K562 (cell line): Measurements from ENCODE around the gene PROK1. TPM values are rescaled to one million over a fixed set of nuclear protein-coding genes. Genes with fewer than 3 reads are reported as not detected.

Experiments
- ATAC-seq: fragments of 200-7000 bp; cut with Tn5 transposase; 3 replicates; pipeline ENCODE4 v1.9.1; 2020; ENCODE audit warnings: moderate library complexity
- BruUV-seq: library from RNA; stranded (reverse); fragments of 400-500 nt; replicated peaks from 2 replicates; lab custom pipeline; 2021; lab: Mats Ljungman, UMichigan
- CTCF ChIA-PET: fragments of 300-600 bp; formaldehyde crosslinking; extraction: SDS; loops from one replicate; lab custom pipeline; 2021; ENCODE audit warnings: low intra/inter-chr PET ratio; lab: Yijun Ruan, JAX
- POLR2A ChIA-PET: fragments of 300-600, 350-650 bp; sonication (Branson Sonifier 250); formaldehyde crosslinking; extraction: SDS; loops from one replicate; lab custom pipeline; 2021; ENCODE audit warnings: antibody characterized with exemption, inconsistent platforms; lab: Yijun Ruan, JAX
- DNase-seq, 4 experiments: peaks; one replicate each; pipeline versions ENCODE4 v3.0.0 to v3.0.0-alpha.2; 2011 to 2018; ENCODE audit warnings: low spot score in 3 of 4, mixed read lengths in 3 of 4; ENCODE audit errors: extremely low read depth in 1 of 4
- FAIRE-seq: peaks from 2 replicates; lab custom pipeline; 2011; peaks lifted over from hg19 to GRCh38; lab: Jason Lieb, UNC
- H2AFZ ChIP-seq: 2 replicates; pipeline ENCODE4 v1.6.0; 2011; ENCODE audit warnings: low read depth, low read length, control low read depth, inconsistent platforms
- H3K27ac ChIP-seq: fragments of 200-600 bp; 3 replicates; pipeline ENCODE4 v1.8.0; 2011; ENCODE audit warnings: low read depth, mild to moderate bottlenecking, control low read depth, inconsistent platforms, low read length, moderate library complexity, mixed read lengths; ENCODE audit errors: extremely low read depth
- H3K27me3 ChIP-seq, 2 experiments: fragments of 300-600 bp in 1 of 2; 2 replicates in 1 of 2; 3 replicates in 1 of 2; pipeline versions ENCODE4 v1.6.0 to v1.8.0; 2011; ENCODE audit warnings: inconsistent platforms in 2 of 2, low read length in 2 of 2, mild to moderate bottlenecking in 1 of 2, mixed read lengths in 1 of 2, moderate library complexity in 1 of 2; ENCODE audit not compliant: control insufficient read depth in 2 of 2, insufficient read depth in 2 of 2
- H3K36me3 ChIP-seq: fragments of 300-600 bp; 3 replicates; pipeline ENCODE4 v1.8.0; 2011; ENCODE audit warnings: mild to moderate bottlenecking, low read length, inconsistent platforms; ENCODE audit not compliant: control insufficient read depth, insufficient read depth
- H3K4me1 ChIP-seq, 2 experiments: fragments of 200-600 bp in 1 of 2; replicated peaks in 1 of 2; 2 replicates in 1 of 2; 3 replicates in 1 of 2; pipeline versions ENCODE4 v1.5.1 to v1.8.0; 2011; ENCODE audit warnings: inconsistent platforms in 2 of 2, low read length in 2 of 2, mild to moderate bottlenecking in 1 of 2, mixed read lengths in 1 of 2, moderate library complexity in 1 of 2; ENCODE audit not compliant: control insufficient read depth in 2 of 2, insufficient read depth in 2 of 2
- H3K4me2 ChIP-seq: 2 replicates; pipeline ENCODE4 v1.6.1; 2011; ENCODE audit warnings: low read length, control low read depth, inconsistent platforms, mixed read lengths; ENCODE audit not compliant: insufficient read depth
- H3K4me3 ChIP-seq: fragments of 200-600 bp; sonication (generic), shearing (Covaris generic); 2 replicates; pipeline ENCODE4 v1.5.1; 2016; ENCODE audit warnings: control low read depth, inconsistent platforms
- H3K79me2 ChIP-seq: fragments of 200-600 bp; 3 replicates; pipeline ENCODE4 v1.8.0; 2011; ENCODE audit warnings: low read length, inconsistent platforms; ENCODE audit not compliant: control insufficient read depth, insufficient read depth
- H3K9ac ChIP-seq, 2 experiments: 2 replicates each; pipeline versions ENCODE4 v1.6.0 to v1.6.1; 2011; ENCODE audit warnings: low read depth in 2 of 2, low read length in 2 of 2, control low read depth in 1 of 2, inconsistent platforms in 1 of 2, mild to moderate bottlenecking in 1 of 2, mixed read lengths in 1 of 2; ENCODE audit not compliant: insufficient read depth in 1 of 2
- H3K9me1 ChIP-seq: one replicate; pipeline ENCODE4 v1.6.0; 2011; ENCODE audit warnings: inconsistent platforms, mild to moderate bottlenecking, low read length, moderate library complexity; ENCODE audit not compliant: control insufficient read depth, insufficient read depth
- H3K9me3 ChIP-seq: replicated peaks from 2 replicates; pipeline ENCODE4 v1.5.1; 2011; ENCODE audit warnings: low read depth, low read length, inconsistent platforms; ENCODE audit not compliant: control insufficient read depth, insufficient read depth
- H4K20me1 ChIP-seq: replicated peaks from 2 replicates; pipeline ENCODE4 v1.6.1; 2011; ENCODE audit warnings: low read length, inconsistent platforms, mixed read lengths; ENCODE audit not compliant: control insufficient read depth, insufficient read depth
- COPS2 ChIP-seq: fragments of 450-650 bp; conservative IDR thresholded peaks from 2 replicates; pipeline ENCODE4 v1.6.1; 2016; ENCODE audit warnings: mild to moderate bottlenecking, moderate library complexity
- E2F5 ChIP-seq: sonication (generic); formaldehyde crosslinking; IDR thresholded peaks from 2 replicates; pipeline ENCODE4 v1.8.0; 2022; ENCODE audit warnings: mild to moderate bottlenecking, missing genetic modification reagents
- EZH2 ChIP-seq: IDR thresholded peaks from 2 replicates; pipeline ENCODE4 v1.6.1; 2012; ENCODE audit warnings: low read depth, mild to moderate bottlenecking, inconsistent platforms, low read length, borderline replicate concordance
- HMGN3 ChIP-seq: IDR thresholded peaks from 2 replicates; pipeline ENCODE4 v1.6.1; 2011; ENCODE audit warnings: borderline replicate concordance, low read depth, mild to moderate bottlenecking, mixed read lengths, low read length; ENCODE audit not compliant: insufficient read length; ENCODE audit errors: extremely low read depth
- SIN3B ChIP-seq: fragments of 450-650 bp; IDR thresholded peaks from 2 replicates; pipeline ENCODE4 v1.6.1; 2017; ENCODE audit warnings: low read depth, mild to moderate bottlenecking, moderate library complexity
- ZBTB43 ChIP-seq: sonication (generic); formaldehyde crosslinking; IDR thresholded peaks from 2 replicates; pipeline ENCODE4 v1.8.0; 2023; ENCODE audit warnings: mild to moderate bottlenecking, missing genetic modification reagents
- ZC3H4 ChIP-seq: sonication (generic); formaldehyde crosslinking; IDR thresholded peaks from 2 replicates; pipeline ENCODE4 v1.9.0; 2021; ENCODE audit warnings: missing genetic modification reagents, borderline replicate concordance
- ZNF146 ChIP-seq: IDR thresholded peaks from one replicate; pipeline ENCODE4 v1.6.1; 2018; ENCODE audit warnings: missing compliant biosample characterization; ENCODE audit not compliant: unreplicated experiment
- ZNF449 ChIP-seq: fragments of 250-450 bp; sonication (Bioruptor Pico); IDR thresholded peaks from 2 replicates; pipeline ENCODE4 v1.8.0; 2022; ENCODE audit warnings: moderate library complexity, mild to moderate bottlenecking, inconsistent platforms
- WGBS: fragments of 100-300 bp; shearing (Covaris generic); methylation state at CpG from one replicate; pipeline ENCODE4 v1.1.6; 2016; ENCODE audit warnings: low coverage, mixed read lengths; ENCODE audit not compliant: insufficient coverage; ENCODE audit errors: missing lambda C conversion rate; 5-methylcytosine and 5-hydroxymethylcytosine counted together
- in situ Hi-C: fragments of 300-500 bp; cut with MboI; formaldehyde crosslinking; loops from 4 replicates; pipeline ENCODE4 v1.15.0; 2018; ENCODE audit warnings: inconsistent platforms, mixed read lengths
- intact Hi-C: fragments of 100-400 bp; cut with micrococcal nuclease; formaldehyde crosslinking; loops from 2 replicates; pipeline ENCODE4 v1.14.2; 2022
- polyA plus RNA-seq, 8 experiments: library from polyadenylated mRNA; depleted of rRNA in 4 of 8; stranded (reverse) in 5 of 8; unstranded in 3 of 8; fragments of >200 nt; fragmentation: Nextera tagmentation in 2 of 8; fragmentation: Illumina TruSeq in 1 of 8; extraction: Ambion mirVana in 2 of 8; extraction: Trizol in 1 of 8; gene quantifications; 2 replicates each; pipeline versions ENCODE4 v1.2.1 to v1.2.3, GENCODE V29; 2011 to 2014; ENCODE audit warnings: inconsistent platforms in 1 of 8, missing spikeins in 1 of 8
- total RNA-seq, 7 experiments: library from RNA; depleted of rRNA in 6 of 7; stranded (reverse); fragments of >200 nt in 6 of 7; fragmentation: Illumina TruSeq in 2 of 7; extraction: Trizol in 2 of 7; gene quantifications; 2 replicates each; pipeline versions ENCODE4 v1.2.1 to v1.2.3, GENCODE V29; 2011 to 2021; ENCODE audit warnings: low replicate concordance in 1 of 7
- TF ChIP-seq, protein P1 (sequence below): fragments of 450-650 bp; formaldehyde crosslinking; IDR thresholded peaks from 2 replicates; pipeline ENCODE4 v1.4.0; 2020; ENCODE audit warnings: mild to moderate bottlenecking, moderate library complexity

PROK1 gene
- total and polyA plus RNA-seq, 9 of the 15 experiments (the other 6 are each of a cell fraction or from before 2014, with no cell fraction given) = 0.15 TPM; not detected in 8

DNA sequence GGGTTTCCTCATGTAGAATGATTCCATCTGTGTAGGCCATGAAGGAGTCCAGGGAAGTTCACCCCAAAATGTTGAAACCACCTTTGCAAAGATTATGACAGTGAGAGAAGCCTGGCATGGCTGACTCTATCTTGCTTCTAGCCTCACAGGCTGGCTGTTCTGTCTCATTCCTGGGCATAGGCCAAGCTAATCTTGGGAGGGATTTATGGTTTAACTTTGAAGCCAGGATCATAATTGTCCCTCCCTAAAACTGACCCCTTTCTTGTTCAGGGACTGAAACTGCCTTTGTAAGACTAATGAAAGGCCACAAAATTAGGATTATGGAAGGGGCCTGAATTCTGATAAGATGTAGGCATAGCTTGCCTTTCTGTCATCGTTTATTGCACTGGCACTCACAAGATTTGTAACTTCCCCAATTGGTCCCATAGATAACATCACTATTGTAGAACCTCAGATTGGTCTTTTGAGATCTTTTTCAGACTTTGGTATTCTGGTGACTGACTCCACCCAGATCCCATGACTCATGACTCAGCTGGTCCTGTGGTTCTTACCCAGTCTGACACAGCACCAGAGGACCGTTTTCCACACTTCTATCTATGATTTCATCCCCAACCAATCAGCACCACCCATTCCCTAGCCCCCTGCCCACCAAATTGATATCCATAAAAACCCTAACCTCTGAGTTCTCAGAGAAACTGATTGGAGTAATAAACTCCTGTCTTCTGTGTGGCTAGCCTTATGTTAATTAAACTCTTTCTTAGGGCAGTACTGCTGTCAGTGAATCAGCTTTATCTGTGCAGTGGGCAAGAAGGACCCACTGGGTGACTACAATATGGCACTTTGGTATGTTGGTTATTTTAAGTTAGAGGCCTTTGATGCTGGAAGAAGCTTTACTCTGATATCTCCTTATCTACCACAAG, 29.8 kb upstream of the PROK1 start (continued):
- 0 out of 2 replicates have a peak, but pooled peaks have one; percentile 53 for TF ChIP-seq ZNF449 (CRISPR knock-in tag)
- no peak for TF ChIP-seq COPS2
- no peak for TF ChIP-seq ZC3H4
- no peak for TF ChIP-seq HMGN3
- TF ChIP-seq, all 486 proteins: peak for 69

DNA sequence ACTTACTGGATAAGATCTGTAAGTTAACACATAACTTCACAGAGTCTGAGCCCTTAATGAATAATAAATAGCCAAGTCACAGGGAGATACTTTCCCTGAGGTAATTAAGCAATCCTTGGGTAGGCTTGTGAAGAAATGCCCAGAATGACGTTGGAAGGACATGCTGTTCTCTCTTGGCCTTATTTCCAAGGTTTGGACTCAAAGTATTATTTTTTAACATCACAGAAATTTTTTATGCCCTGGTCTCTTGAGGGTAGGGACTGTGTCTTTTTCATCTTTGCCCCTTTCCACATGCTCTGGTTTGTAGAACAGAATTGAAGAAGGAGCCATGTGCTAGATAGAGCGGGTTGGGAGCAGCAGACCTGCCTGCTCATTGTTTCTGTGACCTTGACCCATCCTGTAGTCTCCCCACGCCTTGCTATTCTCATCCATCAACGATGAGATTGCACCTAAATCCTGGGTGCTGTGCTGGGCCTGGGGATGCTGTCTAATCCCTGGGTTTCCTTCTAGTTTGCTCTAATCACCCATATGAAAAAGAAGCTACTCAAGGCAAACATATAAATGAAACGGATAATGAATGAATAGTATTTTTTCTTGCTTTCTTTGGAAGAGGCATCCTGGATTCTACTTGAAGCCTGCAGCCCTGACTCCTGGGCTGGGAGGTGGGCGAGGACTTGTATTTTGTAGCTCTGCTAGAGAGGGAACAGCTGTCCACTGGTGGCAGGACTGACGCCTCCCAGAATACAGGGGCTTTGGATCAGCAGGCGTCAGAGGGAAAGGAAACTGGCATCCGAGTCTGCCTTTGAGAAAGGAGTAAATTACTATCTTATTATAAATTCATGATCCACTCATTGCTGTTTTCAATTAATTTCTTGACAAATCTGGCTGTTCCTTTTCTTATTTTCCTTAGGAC, 26.0 kb upstream of the PROK1 start:
- intact Hi-C loops (no loop called here), in situ Hi-C loops (no loop called here)
- H3K36me3 ChIP-seq = no peaks in the 10 kb centered on the region
- H3K27ac ChIP-seq = no peak overlapping the region
- no peak overlapping the region for H3K4me2 ChIP-seq
- H3K79me2 ChIP-seq = no peaks in the 10 kb centered on the region
- DNase-seq = no peak
- CTCF ChIA-PET = interaction anchor here (0.6 kb wide), 1 partner anchor 8 kb away, joined by 3 read pairs; no protein-coding TSS in a partner anchor
- 2% methylated on average over 9 of the region's 9 CpGs for WGBS
- ATAC-seq = no peak
- H3K27me3 ChIP-seq = peaks cover 11 to 33% of the 10 kb centered on the region in 2 experiments
- no peak for FAIRE-seq
- no peak overlapping the region for H3K9ac ChIP-seq
- H4K20me1 ChIP-seq = no peaks in the 10 kb centered on the region
- H3K9me1 ChIP-seq = no peaks in the 10 kb centered on the region
- peaks cover 0 to 7% of the 10 kb centered on the region in 2 experiments; a peak in 4 of 5 replicates for H3K4me1 ChIP-seq
- H3K4me3 ChIP-seq = no peak overlapping the region
- H3K9me3 ChIP-seq = no peaks in the 10 kb centered on the region; the same call in 1 of the 2 replicates
- POLR2A ChIA-PET = interaction anchor here (0.8 to 1.5 kb wide), 4 partner anchors 12 to 85 kb away, joined by 3 to 5 read pairs (median 4); no protein-coding TSS in a partner anchor
- no TSS peak for BruUV-seq
- TF ChIP-seq, protein P1, sequence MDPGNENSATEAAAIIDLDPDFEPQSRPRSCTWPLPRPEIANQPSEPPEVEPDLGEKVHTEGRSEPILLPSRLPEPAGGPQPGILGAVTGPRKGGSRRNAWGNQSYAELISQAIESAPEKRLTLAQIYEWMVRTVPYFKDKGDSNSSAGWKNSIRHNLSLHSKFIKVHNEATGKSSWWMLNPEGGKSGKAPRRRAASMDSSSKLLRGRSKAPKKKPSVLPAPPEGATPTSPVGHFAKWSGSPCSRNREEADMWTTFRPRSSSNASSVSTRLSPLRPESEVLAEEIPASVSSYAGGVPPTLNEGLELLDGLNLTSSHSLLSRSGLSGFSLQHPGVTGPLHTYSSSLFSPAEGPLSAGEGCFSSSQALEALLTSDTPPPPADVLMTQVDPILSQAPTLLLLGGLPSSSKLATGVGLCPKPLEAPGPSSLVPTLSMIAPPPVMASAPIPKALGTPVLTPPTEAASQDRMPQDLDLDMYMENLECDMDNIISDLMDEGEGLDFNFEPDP (CRISPR knock-in tag) = no peak
- TF ChIP-seq HMGN3 (no peak), ZBTB43 (CRISPR knock-in tag) (no peak), EZH2 (no peak), SIN3B (no peak), E2F5 (CRISPR knock-in tag) (no peak), ZNF146 (CRISPR knock-in tag) (no peak)
- TF ChIP-seq, all 486 proteins: peak for 0
- H2AFZ ChIP-seq = no peak overlapping the region
